Fibroblast of skin of scalp (primary cell): ENCODE measurements around the gene ADIPOR2.
"Not testable (repeated sequence)": the region's sequence is repeated elsewhere in the genome, so short reads cannot be mapped to it uniquely, and the experiment has no call there.

Source experiments
- DNase-seq: peaks from one replicate; pipeline ENCODE4 v3.0.0-alpha.2; 2013

ADIPOR2 gene

DNA sequence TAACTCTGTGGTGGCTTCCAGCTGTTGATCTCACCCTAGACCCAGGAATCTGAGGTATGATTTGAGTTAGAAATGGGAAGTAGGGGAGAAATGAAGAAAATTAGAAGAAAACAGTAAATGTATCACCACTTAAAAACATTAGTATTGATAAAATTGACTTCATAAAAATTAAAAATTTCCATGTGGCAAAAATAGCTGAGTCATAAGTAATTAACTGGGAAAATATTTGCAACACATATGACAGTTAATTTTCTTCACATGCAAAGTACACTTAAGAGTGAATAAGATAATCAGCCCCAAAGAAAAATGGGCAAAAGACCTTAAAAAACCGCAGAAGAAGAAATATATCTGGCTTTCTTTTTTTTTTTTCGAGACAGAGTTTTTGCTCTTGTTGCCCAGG, 25.5 kb upstream of the ADIPOR2 start:
- no peak for DNase-seq

DNA sequence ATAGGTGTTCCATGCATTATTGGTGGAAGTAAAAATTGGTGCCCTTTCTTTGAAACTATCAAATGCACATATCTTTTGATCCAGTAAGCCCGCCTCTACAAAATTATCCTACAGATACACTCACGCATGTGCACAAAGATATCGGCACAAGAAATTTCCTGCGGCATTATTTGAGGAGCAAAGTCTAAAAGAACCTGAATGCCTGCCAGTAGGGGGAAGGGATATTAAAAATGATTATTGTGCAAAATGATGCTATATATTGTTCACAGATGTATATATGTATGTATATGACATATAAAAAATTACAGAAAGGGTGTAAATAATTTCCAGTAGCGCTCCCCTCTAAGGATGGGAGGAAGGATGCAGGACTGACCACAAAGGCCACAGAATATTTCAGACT, 24.7 kb upstream of the ADIPOR2 start:
- no peak for DNase-seq

DNA sequence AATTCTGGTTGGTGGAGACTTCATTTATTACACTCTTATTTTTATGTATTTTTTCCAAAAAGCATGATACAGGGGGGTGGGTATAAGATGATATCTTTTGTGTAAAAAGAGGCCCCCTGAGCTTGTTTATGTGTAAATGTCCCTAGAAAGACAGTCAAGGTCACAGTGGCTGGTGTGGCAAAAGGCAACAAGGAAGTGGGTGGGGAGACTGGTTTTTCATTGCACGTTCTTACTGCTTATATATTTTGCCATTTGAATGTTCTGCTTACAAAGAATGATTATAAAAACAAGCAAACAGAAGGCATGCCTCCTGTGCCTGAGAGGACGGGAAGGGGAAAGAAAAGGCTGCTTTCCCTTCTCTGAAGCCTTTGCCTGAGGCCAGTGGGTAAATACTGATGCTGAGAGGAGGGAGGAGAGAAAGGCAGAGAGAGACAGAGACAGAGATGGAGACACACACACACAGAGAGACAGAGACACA, 24.1 kb upstream of the ADIPOR2 start:
- DNase-seq: no peak

DNA sequence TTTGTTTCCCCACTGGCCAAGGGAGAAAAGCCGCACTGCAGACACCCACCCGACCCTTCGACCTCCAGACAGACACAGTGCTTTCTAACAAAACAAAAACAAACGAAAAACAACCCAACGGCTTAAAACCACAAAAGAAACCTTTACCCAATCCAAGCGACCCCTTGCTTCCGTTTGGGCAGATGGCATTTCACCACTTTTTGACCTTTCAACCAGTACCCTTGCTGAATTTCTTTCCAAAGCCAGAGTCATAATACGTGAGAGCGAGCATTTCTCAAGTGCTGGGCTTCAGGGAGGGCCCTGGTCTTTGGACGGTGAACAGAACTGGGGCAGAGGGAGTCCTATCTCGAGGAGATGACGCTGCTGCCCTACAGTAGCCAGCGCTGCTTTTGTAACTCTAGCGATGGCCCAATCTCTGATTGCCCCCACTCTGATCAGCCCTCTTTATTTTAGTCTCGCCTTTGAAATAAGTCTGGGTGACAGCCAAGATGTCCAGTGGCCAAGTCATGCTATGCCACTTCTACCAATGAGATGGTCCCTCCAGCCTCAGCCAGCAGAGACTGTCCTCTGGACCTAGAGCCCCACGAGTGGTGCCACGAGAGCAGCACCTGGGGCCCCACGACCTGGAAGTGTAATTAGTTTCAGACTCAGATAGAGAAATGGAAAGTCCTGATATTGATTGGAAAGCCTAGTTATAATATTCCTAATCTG, 21.9 kb upstream of the ADIPOR2 start:
- DNase-seq: no peak

DNA sequence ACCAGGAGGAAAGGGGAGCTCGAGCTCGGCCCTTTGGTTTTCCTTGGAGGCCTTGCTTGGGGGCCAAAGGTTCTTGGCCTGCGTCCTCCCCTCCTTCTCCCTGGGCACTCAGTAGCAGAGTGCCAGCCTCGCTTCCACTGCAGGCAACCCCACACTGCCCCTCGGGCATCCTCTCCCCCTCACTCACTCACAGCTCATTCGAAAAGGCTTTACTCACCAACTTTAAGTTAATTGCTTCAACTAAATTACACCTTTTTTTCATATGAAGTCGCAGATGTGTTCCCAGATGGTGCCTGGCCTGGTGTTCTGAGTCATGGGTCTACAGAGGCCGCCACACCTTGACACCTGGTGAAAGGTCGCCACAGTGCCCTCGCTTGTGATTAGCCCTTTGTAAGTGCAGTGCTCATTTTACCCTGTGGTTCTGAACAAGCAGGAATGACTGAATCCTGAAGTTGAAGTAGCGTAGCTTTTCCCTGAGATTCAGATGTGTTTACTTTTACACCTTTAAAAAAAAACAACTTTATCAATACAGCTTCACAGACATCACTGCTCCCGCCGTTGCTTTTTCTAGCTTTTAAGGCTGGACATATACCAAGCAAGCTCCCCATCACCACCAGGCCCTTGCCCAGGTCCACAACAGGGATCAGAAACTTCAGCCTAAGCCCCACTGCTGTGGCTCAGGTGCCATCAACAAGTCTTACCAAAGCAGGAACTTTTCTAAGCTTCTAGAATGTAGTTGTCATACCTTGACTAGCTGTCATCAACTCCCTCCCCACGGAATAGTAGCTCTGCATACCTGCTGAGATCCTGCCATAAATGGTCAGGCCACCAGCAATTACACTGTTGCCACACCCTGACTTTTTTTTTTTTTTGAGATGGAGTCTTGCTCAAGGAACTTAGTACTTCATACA, 20.3 kb upstream of the ADIPOR2 start:
- DNase-seq: no peak

DNA sequence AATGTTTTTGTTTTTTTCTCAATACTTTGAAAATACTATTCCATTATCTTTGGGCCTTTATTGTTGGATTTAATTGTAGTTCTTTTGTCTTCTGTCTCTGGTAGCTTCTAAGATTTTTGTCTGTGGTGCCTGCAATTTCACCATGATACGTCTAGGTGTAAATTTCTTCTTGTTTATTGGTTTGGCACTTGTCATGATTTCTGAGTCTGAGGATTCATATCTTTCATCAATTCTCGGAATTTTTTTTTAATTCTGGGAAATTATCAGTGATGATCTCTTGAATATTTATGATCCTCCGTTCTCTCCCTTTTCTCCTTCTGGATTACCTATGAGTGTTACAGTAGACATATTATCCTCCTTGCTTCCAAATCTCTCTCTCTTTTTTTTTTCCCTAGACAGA, 14.8 kb upstream of the ADIPOR2 start:
- no peak for DNase-seq

DNA sequence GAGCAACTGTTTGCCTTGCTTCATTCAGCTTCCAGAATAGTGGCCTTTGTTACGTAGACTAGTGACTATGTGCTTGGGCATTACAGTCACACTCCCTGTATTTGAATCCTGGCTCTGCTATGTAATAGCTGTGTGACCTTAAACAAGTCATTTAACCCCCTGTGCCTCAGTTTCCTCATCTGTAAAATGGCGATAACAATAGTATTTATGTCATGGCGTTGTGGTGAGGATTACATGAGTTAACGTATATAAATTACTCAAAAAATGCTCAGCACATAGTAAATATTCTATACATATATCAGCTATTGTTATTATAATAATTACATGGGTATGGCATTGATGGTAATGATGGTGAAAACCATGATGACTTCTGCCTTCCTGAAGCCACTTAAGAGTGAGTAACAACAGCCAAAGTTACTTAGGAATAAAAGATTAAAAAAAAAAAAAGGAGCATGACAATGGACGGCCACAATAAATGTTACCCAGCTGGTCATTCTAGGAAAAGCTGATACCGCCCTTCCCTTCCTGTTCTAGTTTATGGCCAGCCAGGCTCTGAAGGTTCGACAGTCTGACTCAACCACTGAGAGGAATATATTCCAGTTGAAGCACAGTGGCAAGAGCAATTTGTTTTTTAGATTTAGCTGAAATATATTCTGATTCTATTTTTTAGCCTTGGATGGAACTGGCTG, 9.9 kb upstream of the ADIPOR2 start:
- DNase-seq: no peak

DNA sequence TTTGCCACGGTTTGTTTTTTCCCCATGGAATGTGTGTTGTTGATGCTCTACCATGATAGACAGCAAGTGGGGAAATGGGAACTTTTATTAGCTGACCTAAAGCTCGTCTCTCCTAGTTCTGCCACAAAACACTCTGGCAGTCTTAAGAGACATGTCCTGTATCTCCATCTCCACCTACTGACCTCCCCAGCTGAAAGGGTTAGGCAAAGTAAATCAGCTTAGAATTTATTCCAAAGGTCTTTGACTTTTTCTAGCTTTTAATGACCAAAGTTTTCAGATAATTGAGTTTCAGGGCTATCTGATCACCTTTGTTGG, 9.4 kb upstream of the ADIPOR2 start:
- DNase-seq: no peak

DNA sequence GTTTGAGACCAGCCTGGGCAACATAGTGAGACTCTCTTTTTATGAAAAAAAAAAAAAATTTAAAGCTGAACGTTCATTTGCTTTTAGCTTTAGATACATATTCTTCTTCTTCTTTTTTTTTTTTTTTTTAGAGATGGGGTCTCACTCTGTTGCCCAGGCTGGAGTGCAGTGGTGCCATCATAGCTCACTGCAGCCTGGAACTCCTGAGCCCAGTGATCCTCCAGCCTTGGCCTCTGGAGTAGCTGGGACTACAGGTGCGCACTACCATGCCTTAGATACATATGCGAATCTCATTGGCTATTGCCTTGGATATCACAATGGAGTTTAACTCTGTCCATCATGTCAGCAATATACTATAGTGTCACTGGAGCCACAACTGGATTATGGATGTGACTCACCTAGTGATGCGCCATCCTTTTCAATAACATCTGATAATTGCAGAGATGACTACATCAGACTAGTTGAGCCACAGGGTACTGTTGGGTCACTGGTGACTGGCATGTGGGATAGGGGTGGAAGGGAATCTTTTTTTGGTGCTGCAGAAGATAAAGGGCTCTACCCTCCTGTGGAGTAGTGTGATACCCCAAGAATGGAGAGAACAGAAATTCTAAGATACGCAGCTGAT, 2.7 kb upstream of the ADIPOR2 start:
- no peak for DNase-seq

DNA sequence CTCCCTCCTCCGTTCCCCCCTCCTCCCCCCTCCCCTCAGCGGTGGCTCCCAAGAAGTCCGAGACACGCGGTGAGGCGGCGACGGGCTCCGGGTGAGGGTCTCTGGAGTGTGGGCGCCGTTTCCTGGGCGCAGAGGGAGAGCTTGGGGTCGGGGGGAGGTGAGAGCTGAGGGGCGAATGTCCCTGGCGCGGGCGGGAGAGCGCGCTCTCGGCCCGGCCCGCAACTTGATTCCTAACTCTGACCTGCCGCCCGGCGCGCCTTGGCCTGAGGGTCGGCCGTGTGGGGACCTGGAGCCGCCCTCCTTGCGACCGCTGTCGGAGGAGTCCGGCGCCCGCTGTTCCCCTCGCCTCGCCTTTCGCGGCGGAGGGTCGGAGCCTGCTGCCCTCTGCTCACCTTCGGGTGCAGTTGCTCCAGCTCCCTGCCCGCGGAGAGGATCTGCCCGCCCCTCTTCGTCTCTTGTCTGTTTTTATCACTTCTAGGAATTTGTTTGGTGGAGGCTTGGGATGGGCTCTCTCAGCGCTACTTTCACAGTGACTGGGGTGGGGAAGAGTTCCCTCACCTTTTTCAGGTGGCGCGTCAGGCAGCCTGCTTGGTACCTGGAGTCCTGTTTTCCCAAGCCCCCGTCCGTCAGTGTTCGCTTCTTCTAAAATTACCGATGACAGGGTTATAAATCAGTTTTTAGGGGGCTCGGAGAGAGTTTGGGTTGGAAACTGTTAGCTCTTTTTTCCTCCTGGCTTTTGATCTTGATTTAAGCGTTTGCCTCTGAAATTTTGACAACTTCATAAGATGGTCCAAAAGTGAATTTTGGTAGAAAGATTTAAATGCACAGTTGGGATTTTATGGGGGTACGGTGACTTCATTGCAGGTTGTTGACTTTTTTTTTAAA, 495 bp downstream of the ADIPOR2 start:
- no peak for DNase-seq

DNA sequence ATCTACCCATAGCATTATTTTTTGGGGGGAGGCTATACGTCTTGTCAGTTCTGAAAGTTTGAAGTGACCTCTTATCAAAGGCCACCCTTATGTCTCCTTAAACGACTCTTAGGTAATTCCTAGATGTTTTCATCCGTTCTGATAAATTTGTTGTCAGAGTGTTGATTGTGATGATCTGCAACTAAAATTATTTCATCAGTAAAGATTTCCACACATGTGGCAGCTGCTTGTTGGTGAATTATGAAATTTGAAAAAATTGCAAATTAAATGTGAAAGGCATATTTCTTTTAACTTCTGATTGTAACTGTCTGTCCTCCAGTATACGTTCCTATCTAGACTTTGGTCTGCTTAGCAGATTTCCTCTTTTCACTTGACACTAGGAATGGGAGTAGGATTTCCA, 1.4 kb downstream of the ADIPOR2 start:
- no peak for DNase-seq

DNA sequence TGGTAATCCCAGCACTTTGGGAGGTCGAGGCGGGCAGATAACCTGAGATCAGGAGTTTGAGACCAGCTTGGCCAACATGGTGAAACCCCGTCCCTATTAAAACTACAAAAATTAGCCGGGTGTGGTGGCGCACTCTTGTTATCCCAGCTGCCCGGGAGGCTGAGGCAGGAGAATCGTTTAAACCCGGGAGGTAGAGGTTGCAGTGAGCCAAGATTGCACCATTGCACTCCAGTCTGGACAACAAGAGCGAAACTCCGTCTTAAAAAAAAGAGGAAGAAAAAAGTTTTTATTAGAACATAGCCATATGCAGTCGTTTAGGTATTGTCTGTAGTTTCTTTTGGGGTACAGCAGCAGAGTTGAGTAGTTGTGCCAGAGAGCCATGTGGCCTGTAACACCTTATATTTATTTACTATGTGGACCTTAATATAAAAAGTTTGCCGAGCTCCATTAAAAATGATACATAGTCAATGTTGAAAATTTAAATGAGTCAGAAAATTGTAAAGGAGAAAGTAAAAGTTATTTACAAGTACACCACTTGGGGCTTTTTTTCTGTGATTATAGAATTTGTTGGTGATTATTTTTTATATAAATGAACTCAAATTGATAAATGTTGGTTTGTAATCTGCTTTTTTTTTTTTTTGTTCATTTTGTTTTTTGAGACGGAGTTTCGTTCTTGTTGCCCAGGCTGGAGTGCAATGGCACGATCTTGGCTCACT, 2.2 kb downstream of the ADIPOR2 start:
- DNase-seq: no peak

DNA sequence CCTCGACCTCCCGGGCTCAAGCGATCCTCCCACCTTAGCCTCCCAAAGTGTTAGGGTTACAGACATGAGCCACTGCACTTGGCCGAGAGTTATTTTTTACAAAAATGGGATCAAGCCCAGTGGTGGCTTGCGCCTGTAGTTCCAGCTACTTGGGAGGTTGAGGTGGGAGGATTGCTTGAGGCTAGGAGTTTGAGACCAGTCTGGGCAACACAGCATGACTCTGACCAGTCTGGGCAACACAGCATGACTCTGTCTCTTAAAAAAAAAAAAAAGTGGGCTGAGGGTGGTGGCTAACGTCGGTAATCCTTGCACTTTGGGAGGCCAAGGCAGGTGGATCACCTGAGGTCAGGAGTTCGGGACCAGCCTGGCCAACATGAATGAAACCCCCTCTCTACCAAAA, 4.2 kb downstream of the ADIPOR2 start:
- DNase-seq: not testable (repeated sequence)

DNA sequence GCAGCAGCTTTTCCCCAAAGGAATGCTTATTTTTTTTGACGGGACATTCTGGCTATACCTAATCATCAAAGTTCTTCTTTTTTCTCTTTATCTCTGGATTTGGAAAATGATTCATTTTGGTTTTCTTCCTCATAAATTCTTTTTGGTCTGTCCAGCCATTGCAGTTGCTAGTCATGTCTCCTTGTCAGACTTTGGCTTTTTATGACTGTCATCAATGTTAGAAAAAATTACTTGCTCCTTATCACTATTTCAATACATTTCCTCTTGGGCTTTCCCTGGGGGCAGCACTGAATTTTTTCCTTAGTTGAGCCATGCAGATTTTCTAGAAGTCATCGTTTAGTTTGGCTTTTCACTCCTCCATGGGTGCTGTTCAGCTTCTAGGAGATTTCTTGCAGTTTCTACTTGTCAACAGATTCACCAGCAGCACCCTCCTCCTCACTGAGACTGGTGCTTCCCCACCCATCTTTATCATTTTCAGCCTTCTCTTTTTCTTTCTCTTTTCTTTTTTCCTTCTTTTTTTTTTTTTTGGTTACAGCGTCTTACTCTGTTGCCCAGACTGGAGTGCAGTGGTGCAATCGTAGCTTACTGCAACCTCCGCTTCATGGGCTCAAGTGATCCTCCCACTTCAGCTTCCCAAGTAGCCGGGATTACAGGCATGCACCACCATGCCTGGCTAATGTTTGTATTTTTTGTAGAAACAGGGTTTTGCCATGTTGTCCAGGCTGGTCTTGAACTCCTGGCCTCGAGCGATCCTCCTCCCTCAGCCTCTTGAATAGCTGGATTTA, 5.2 kb downstream of the ADIPOR2 start:
- peak; percentile 32 for DNase-seq

DNA sequence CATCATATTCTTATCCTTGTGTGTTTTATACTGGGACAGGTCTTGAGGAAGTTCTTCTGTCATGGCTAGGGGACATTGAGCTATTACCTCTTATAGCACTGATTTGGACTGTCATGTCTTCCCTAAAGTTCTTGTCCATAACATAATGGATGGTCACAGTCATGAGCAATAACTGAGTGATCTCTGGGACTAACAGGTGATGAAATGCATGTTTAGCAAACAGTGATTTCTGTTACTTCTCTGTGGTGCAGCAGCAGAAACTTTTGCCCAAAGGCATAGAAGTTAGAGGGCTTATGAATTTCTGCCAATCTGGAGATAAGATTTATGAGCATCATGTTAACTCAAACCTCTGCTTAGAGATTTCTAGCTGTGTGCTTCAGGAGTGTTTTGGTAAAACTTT, 5.9 kb downstream of the ADIPOR2 start:
- DNase-seq: no peak

DNA sequence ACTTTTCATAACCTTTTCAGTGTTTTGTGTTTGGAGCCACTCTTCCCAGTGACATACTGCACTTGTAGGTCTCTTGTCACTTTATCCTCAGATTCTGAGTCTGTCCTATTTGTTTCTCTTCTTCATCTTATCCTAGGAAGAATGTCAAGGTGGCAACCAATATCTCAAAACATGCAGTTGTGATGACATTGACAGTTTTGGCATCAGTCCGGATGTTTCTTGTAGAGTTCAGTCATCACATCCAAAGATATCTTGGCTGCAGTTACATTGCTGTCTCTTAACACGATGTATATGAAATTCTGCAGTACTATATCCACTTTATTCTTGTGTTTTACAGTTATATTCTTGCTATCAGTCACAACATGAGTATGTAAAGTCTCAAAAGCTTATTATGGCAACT, 6.4 kb downstream of the ADIPOR2 start:
- DNase-seq: no peak

DNA sequence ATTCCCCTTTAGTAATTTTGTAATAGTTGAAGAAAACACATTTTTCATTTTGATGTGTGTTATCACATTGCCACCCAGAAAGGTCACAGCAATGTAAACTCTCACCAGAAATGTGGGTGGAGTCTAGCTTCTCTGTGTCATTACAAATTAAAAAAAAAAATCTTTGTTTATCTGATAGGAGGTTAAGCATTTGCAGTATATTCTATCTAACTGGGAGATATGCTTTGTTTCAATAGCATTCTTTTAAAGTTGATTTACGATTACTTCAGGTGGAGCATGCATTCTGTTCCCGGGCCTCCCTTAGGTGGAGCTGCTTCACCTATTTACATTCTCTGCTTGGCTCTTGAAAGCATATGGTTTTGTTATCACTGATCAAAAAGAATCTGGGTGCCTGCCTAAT, 7.8 kb downstream of the ADIPOR2 start:
- no peak for DNase-seq

DNA sequence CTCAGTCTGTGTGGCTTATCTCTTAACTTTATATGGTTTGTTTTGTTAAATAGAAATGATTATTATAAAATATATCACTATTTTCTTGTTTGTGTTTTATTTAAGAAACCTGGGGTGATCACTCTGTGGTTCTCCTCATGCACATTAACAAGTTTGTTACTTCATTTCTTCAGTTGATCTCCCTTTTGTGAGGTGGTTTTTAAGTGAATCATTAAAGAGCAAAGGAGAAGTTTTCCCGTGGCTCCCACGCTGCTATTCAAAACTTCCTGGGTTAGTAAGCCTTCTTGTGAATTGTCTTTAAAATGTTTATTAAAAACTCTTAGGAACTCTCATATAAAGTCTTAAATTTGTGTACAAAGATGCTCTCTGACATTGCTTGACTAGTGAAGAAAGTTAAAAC, 11.8 kb downstream of the ADIPOR2 start:
- no peak for DNase-seq

DNA sequence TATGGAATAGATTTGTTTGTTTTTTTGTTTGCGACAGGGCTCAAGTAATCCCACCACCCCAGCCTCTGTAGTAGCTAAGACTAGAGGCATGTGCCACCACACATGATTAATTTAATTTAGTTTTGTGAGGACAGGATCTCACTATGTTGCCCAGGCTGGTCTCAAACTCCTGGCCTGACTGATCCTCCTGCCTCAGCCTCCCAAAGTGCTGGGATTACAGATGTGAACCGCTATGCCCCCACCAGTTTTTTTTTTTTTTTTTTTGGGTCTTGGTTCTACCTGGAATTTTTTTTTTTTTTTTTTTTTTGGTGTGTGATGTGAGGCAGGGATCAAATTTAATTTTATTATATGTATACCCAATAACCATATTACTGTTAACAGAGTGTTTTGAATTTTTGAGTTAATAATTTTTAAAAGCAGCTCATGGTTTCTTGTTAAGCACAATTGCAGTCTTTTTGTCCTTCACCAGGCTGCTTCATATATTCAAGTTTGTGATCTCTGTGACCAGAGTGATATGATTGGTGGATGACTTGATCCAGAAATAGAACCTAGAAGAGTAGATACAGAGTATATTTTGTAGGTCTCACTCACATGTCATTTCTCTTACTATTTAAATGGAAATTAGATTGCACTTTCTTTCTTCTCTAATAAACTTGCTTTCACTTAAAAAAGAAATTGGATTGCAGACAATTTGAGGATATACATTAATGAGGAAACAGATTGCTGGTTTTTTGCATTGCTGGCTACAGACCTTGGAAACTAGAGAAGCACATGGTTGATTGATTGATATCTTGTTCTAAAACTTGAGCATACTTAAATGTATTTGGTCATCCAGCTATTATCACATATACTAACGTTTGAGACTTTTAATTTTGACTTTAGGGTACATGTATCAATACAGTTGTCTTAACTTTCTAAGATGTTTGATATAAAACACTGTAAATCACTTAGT, 13.2 kb downstream of the ADIPOR2 start:
- no peak for DNase-seq
